ENCODE measurements around the gene TDRD7.
"Not testable (repeated sequence)": the region's sequence is repeated elsewhere in the genome, so short reads cannot be mapped to it uniquely, and the experiment has no call there.

GRCh38 chr9:97453573-97453972 lies 41.7 kb downstream of the TDRD7 start:
- TF ChIP-seq CTCF, MYC (IDR thresholded peaks at IDR 0.05; ENCODE audit: low read depth, low read length): not testable (repeated sequence)

Measured in NB4 (cell line).